RWPE2 (cell line): ENCODE results near the gene MAU2.

ENCODE experiments used
- ATAC-seq: fragments of 200-7000 bp; cut with Tn5 transposase; 3 replicates; pipeline ENCODE4 v1.9.1; 2021; ENCODE audit warnings: low read depth
- DNase-seq: peaks from one replicate; pipeline ENCODE4 v3.0.0-alpha.2; 2020; ENCODE audit warnings: low spot score
- H3K27ac ChIP-seq: fragments of 450-650 bp; 2 replicates; pipeline ENCODE4 v1.5.1; 2017; ENCODE audit warnings: mild to moderate bottlenecking; ENCODE audit not compliant: poor library complexity, severe bottlenecking
- H3K27me3 ChIP-seq: fragments of 250-450 bp; sonication (Bioruptor Pico); 2 replicates; pipeline ENCODE4 v1.5.1; 2021; ENCODE audit warnings: mild to moderate bottlenecking, moderate library complexity; ENCODE audit not compliant: insufficient read depth, poor library complexity, severe bottlenecking
- H3K36me3 ChIP-seq: fragments of 250-450 bp; sonication (Bioruptor Pico); 2 replicates; pipeline ENCODE4 v1.5.1; 2020; ENCODE audit warnings: low read depth, mild to moderate bottlenecking, moderate library complexity
- H3K4me1 ChIP-seq: fragments of 250-450 bp; sonication (Bioruptor Pico); 2 replicates; pipeline ENCODE4 v1.5.1; 2021; ENCODE audit warnings: mild to moderate bottlenecking, moderate library complexity; ENCODE audit not compliant: insufficient read depth, poor library complexity, severe bottlenecking
- H3K4me3 ChIP-seq: fragments of 250-450 bp; sonication (Bioruptor Pico); 2 replicates; pipeline ENCODE4 v1.5.1; 2021; ENCODE audit warnings: mild to moderate bottlenecking, moderate library complexity; ENCODE audit not compliant: severe bottlenecking
- H3K9me3 ChIP-seq: fragments of 250-450 bp; sonication (Bioruptor Pico); 2 replicates; pipeline ENCODE4 v1.5.1; 2021; ENCODE audit warnings: mild to moderate bottlenecking, moderate library complexity; ENCODE audit not compliant: severe bottlenecking
- CTCF ChIP-seq: fragments of 450-650 bp; IDR thresholded peaks from one replicate; pipeline ENCODE4 v1.5.1; 2017; ENCODE audit warnings: mild to moderate bottlenecking, moderate library complexity; ENCODE audit not compliant: poor library complexity, severe bottlenecking

Gene MAU2

GRCh38 chr19:19337120-19337519, 16.5 kb downstream of the MAU2 start:
- Histone ChIP-seq H3K9me3 (no peaks in the 10 kb centered on the region), H3K36me3 (peaks cover 37% of the 10 kb centered on the region), H3K27me3 (no peaks in the 10 kb centered on the region), H3K27ac (no peak overlapping the region), H3K4me3 (no peak overlapping the region), H3K4me1 (peaks cover 8% of the 10 kb centered on the region)
- TF ChIP-seq CTCF = no peak
- ATAC-seq (no peak), DNase-seq (no peak)

GRCh38 chr19:19338082-19338481, 17.5 kb downstream of the MAU2 start:
- H3K4me3 ChIP-seq = no peak overlapping the region
- H3K27me3 ChIP-seq = no peaks in the 10 kb centered on the region
- no peak for TF ChIP-seq CTCF
- peak; percentile 30; the same call in 1 of the 3 replicates for ATAC-seq
- DNase-seq = no peak
- H3K27ac ChIP-seq = no peak overlapping the region
- peaks cover 41% of the 10 kb centered on the region for H3K36me3 ChIP-seq
- no peaks in the 10 kb centered on the region for H3K9me3 ChIP-seq
- peaks cover 8% of the 10 kb centered on the region for H3K4me1 ChIP-seq

GRCh38 chr19:19341026-19341425, 20.4 kb downstream of the MAU2 start:
- H3K4me1 ChIP-seq = no peaks in the 10 kb centered on the region
- no peaks in the 10 kb centered on the region for H3K27me3 ChIP-seq
- no peaks in the 10 kb centered on the region for H3K9me3 ChIP-seq
- no peak for TF ChIP-seq CTCF
- no peak overlapping the region for H3K4me3 ChIP-seq
- DNase-seq (no peak), ATAC-seq (no peak)
- no peak overlapping the region for H3K27ac ChIP-seq
- peaks cover 55% of the 10 kb centered on the region for H3K36me3 ChIP-seq

- DNase-seq (no peak), ATAC-seq (peak; percentile 72)
- Histone ChIP-seq H3K27me3 (no peaks in the 10 kb centered on the region), H3K9me3 (no peaks in the 10 kb centered on the region), H3K27ac (no peak overlapping the region), H3K36me3 (peaks cover 53% of the 10 kb centered on the region), H3K4me3 (no peak overlapping the region), H3K4me1 (no peaks in the 10 kb centered on the region)
- peak; percentile 81 for TF ChIP-seq CTCF
Observed at GRCh38 chr19:19342086-19343015, 21.7 kb downstream of the MAU2 start.

GRCh38 chr19:19343016-19343362, 22.4 kb downstream of the MAU2 start:
- ATAC-seq = no peak
- TF ChIP-seq CTCF = peak; percentile 64
- Histone ChIP-seq H3K27me3 (no peaks in the 10 kb centered on the region), H3K4me3 (no peak overlapping the region), H3K4me1 (no peaks in the 10 kb centered on the region), H3K9me3 (no peaks in the 10 kb centered on the region), H3K36me3 (peaks cover 49% of the 10 kb centered on the region), H3K27ac (no peak overlapping the region)
- DNase-seq = no peak
